Calu3 (cell line): Measurements from ENCODE around the gene ANXA9. TPM values are rescaled to one million over a fixed set of nuclear protein-coding genes. Genes with fewer than 3 reads are reported as not detected.

Source experiments
- BruUV-seq: library from RNA; stranded (reverse); fragments of 400-500 nt; replicated peaks from 2 replicates; lab custom pipeline; 2021; lab: Mats Ljungman, UMichigan
- CTCF ChIA-PET: fragments of 300-600 bp; sonication (Branson Sonifier 250); formaldehyde crosslinking; loops from one replicate; lab custom pipeline; 2022; ENCODE audit warnings: antibody characterized with exemption; lab: Charles Lee
- DNase-seq: peaks from one replicate; pipeline ENCODE4 v3.0.0; 2022
- H3K27ac Mint-ChIP-seq: one replicate; pipeline ENCODE4 v1.8.0; 2022; ENCODE audit warnings: mixed read lengths; ENCODE audit not compliant: unreplicated experiment
- H3K27me3 Mint-ChIP-seq: one replicate; pipeline ENCODE4 v1.8.0; 2022; ENCODE audit warnings: mixed read lengths; ENCODE audit not compliant: unreplicated experiment
- H3K36me3 Mint-ChIP-seq: one replicate; pipeline ENCODE4 v1.8.0; 2022; ENCODE audit warnings: mild to moderate bottlenecking, moderate library complexity, mixed read lengths; ENCODE audit not compliant: insufficient read depth, unreplicated experiment
- H3K4me1 Mint-ChIP-seq: one replicate; pipeline ENCODE4 v1.8.0; 2022; ENCODE audit warnings: mild to moderate bottlenecking, low read depth, mixed read lengths; ENCODE audit not compliant: unreplicated experiment
- H3K4me3 Mint-ChIP-seq: one replicate; pipeline ENCODE4 v1.8.0; 2022; ENCODE audit warnings: mild to moderate bottlenecking, low read depth, moderate library complexity, mixed read lengths; ENCODE audit not compliant: unreplicated experiment
- H3K9me3 Mint-ChIP-seq: one replicate; pipeline ENCODE4 v1.8.0; 2022; ENCODE audit warnings: low read depth, mixed read lengths; ENCODE audit not compliant: unreplicated experiment
- CTCF ChIP-seq: fragments of 200-600 bp; IDR thresholded peaks from one replicate; pipeline ENCODE4 v1.8.0; 2022; ENCODE audit warnings: antibody characterized with exemption; ENCODE audit not compliant: unreplicated experiment
- intact Hi-C: fragments of 100-400 bp; cut with micrococcal nuclease; formaldehyde crosslinking; loops from one replicate; pipeline ENCODE4 v1.10.0; 2022; ENCODE audit not compliant: unreplicated experiment
- total RNA-seq: library from RNA; stranded (reverse); gene quantifications from 2 replicates; pipeline ENCODE4 v1.2.3, GENCODE V29; 2022

The ANXA9 gene
- total RNA-seq, 1 experiment from 2014 or later, result 15.4 TPM

GRCh38 chr1:151037032-151037431 is 54.9 kb downstream of the ANXA9 start:
- H3K27me3 Mint-ChIP-seq, result no peaks in the 10 kb centered on the region
- DNase-seq, result no peak
- no peak for TF ChIP-seq CTCF
- no peak overlapping the region for H3K27ac Mint-ChIP-seq
- CTCF ChIA-PET, result interaction anchor here (0.6 to 1.5 kb wide), 2 partner anchors 9 to 11 kb away, joined by 5 to 8 read pairs; partner anchors contain the start of gene C1orf56
- BruUV-seq, result no TSS peak
- H3K4me1 Mint-ChIP-seq, result peaks cover 9% of the 10 kb centered on the region
- H3K9me3 Mint-ChIP-seq, result no peaks in the 10 kb centered on the region
- peaks cover 6% of the 10 kb centered on the region for H3K36me3 Mint-ChIP-seq
- intact Hi-C loops, result no loop called here
- H3K4me3 Mint-ChIP-seq, result no peak overlapping the region

GRCh38 chr1:151039521-151039920 is 57.4 kb downstream of the ANXA9 start:
- Mint-ChIP-seq H3K4me1 (peaks cover 9% of the 10 kb centered on the region), H3K27ac (no peak overlapping the region), H3K36me3 (no peaks in the 10 kb centered on the region), H3K27me3 (no peaks in the 10 kb centered on the region), H3K9me3 (no peaks in the 10 kb centered on the region), H3K4me3 (no peak overlapping the region)
- TF ChIP-seq CTCF, result no peak
- BruUV-seq, result no TSS peak
- CTCF ChIA-PET, result no interaction called here
- DNase-seq, result no peak
- intact Hi-C loops, result no loop called here

- Mint-ChIP-seq H3K27ac (no peak overlapping the region), H3K36me3 (peaks cover 10% of the 10 kb centered on the region), H3K4me1 (no peaks in the 10 kb centered on the region), H3K27me3 (no peaks in the 10 kb centered on the region), H3K9me3 (no peaks in the 10 kb centered on the region), H3K4me3 (no peak overlapping the region)
- intact Hi-C loops, result no loop called here
- TF ChIP-seq CTCF, result no peak
- CTCF ChIA-PET, result interaction anchor here (0.7 to 1.5 kb wide), 2 partner anchors 19 to 376 kb away, joined by 3 to 4 read pairs; no protein-coding TSS in a partner anchor
- BruUV-seq, result no TSS peak
- no peak for DNase-seq
Observed at GRCh38 chr1:151043163-151043562, 61.1 kb downstream of the ANXA9 start.

Other genes starting within 250 kb of the ANXA9 start
- gene CTSS, start 216.5 kb upstream of the ANXA9 start, total RNA-seq, result 144 and 226 TPM in 2 replicates
- 5.5 and 5.9 TPM in 2 replicates for gene CTSK, start 174.0 kb upstream of the ANXA9 start, total RNA-seq
- 27.9 and 31.1 TPM in 2 replicates for gene ARNT, start 105.7 kb upstream of the ANXA9 start, total RNA-seq
- gene CTXND2, start 95.2 kb upstream of the ANXA9 start, total RNA-seq, result not detected in 2 replicates
- gene SETDB1, start 55.9 kb upstream of the ANXA9 start, total RNA-seq, result 64.9 and 70.6 TPM in 2 replicates
- gene CERS2, start 7.5 kb upstream of the ANXA9 start, total RNA-seq, result 214 and 226 TPM in 2 replicates
- 17.2 and 17.6 TPM in 2 replicates for gene MINDY1, start 24.6 kb downstream of the ANXA9 start, total RNA-seq
- 15.9 and 16.0 TPM in 2 replicates for gene PRUNE1, start 26.2 kb downstream of the ANXA9 start, total RNA-seq
- gene BNIPL, start 54.3 kb downstream of the ANXA9 start, total RNA-seq, result 1.2 and 2.4 TPM in 2 replicates
- 8.5 and 9.5 TPM in 2 replicates for gene C1orf56, start 65.5 kb downstream of the ANXA9 start, total RNA-seq
- 103 and 110 TPM in 2 replicates for gene CDC42SE1, start 77.3 kb downstream of the ANXA9 start, total RNA-seq
- 1.5 and 2.1 TPM in 2 replicates for gene MLLT11, start 78.1 kb downstream of the ANXA9 start, total RNA-seq
- 10.9 and 13.6 TPM in 2 replicates for gene GABPB2, start 88.5 kb downstream of the ANXA9 start, total RNA-seq
- gene SEMA6C, start 164.3 kb downstream of the ANXA9 start, total RNA-seq, result 2.2 and 2.5 TPM in 2 replicates
- gene TNFAIP8L2, start 174.4 kb downstream of the ANXA9 start, total RNA-seq, result not detected in 2 replicates
- 7.6 and 9.7 TPM in 2 replicates for gene LYSMD1, start 183.6 kb downstream of the ANXA9 start, total RNA-seq
- 47.3 and 49.8 TPM in 2 replicates for gene SCNM1, start 183.9 kb downstream of the ANXA9 start, total RNA-seq
- 1.6 and 2.1 TPM in 2 replicates for gene TMOD4, start 193.7 kb downstream of the ANXA9 start, total RNA-seq
- gene VPS72, start 207.9 kb downstream of the ANXA9 start, total RNA-seq, result 91.4 and 111 TPM in 2 replicates
- gene PIP5K1A, start 216.3 kb downstream of the ANXA9 start, total RNA-seq, result 86.6 and 96.2 TPM in 2 replicates